K562 treated with DMSO at 1 percent for 4 hours (cell line): ENCODE results near the gene AASDH. TPM values are rescaled to one million over a fixed set of nuclear protein-coding genes. Genes with fewer than 3 reads are reported as not detected.

Experiments
- total RNA-seq: library from RNA; unstranded; fragments of 300-600 nt; gene quantifications from 2 replicates; pipeline ENCODE4 v1.2.3, GENCODE V29; 2022; ENCODE audit not compliant: insufficient read depth

AASDH gene, protein sequence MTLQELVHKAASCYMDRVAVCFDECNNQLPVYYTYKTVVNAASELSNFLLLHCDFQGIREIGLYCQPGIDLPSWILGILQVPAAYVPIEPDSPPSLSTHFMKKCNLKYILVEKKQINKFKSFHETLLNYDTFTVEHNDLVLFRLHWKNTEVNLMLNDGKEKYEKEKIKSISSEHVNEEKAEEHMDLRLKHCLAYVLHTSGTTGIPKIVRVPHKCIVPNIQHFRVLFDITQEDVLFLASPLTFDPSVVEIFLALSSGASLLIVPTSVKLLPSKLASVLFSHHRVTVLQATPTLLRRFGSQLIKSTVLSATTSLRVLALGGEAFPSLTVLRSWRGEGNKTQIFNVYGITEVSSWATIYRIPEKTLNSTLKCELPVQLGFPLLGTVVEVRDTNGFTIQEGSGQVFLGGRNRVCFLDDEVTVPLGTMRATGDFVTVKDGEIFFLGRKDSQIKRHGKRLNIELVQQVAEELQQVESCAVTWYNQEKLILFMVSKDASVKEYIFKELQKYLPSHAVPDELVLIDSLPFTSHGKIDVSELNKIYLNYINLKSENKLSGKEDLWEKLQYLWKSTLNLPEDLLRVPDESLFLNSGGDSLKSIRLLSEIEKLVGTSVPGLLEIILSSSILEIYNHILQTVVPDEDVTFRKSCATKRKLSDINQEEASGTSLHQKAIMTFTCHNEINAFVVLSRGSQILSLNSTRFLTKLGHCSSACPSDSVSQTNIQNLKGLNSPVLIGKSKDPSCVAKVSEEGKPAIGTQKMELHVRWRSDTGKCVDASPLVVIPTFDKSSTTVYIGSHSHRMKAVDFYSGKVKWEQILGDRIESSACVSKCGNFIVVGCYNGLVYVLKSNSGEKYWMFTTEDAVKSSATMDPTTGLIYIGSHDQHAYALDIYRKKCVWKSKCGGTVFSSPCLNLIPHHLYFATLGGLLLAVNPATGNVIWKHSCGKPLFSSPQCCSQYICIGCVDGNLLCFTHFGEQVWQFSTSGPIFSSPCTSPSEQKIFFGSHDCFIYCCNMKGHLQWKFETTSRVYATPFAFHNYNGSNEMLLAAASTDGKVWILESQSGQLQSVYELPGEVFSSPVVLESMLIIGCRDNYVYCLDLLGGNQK
- total RNA-seq = 4.7 and 5.7 TPM in 2 replicates

DNA sequence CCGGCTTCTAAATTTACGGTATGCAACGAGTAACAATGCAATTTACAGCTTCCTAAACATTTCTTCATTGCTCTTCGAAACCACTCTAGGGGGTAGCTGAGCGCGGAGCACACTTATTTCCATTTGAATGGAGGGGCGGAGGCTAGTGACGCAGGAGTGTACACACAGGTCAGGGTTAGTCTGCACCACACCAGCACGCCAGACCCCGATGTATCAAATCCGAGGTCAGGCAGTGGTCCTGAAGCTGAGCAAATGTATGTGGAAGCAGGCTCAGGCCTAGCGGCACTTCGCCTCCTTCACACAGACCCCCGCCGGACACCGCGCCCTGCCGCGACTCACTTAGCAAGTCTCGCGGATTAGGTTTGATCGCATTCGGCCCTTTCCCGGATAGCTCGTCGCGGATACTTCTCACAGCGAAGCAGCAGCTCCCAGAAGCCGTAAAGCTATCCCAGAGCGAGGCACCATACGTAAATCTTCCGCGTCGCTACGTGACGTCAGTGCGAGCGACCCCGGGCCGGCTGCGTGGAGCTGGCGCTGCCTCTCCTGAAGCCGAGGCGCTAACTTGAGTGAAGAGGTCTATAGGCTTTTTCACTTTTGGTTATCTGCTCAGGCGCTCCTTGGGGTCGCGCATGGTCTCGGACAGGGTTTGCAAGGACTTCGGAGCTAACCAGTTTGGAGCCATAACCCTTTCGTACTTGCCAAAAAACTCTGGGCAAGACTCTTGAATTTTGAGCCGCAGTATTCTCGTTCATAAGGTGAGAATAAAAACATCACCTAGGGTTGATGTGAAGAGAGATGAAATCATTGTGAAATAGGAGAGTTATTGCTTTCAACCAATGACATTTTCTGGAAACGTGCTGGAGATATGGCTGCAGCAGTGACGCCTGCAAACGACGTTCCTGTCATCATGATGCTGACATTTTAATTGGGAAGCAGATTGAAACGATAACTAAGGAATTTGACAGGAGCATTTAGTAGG, at the start of gene AASDH:
AASDH (minus strand) TSS at position 469 of the 979 bp plus-strand sequence. CDS start 3,192 bp downstream, outside the sequence.

DNA sequence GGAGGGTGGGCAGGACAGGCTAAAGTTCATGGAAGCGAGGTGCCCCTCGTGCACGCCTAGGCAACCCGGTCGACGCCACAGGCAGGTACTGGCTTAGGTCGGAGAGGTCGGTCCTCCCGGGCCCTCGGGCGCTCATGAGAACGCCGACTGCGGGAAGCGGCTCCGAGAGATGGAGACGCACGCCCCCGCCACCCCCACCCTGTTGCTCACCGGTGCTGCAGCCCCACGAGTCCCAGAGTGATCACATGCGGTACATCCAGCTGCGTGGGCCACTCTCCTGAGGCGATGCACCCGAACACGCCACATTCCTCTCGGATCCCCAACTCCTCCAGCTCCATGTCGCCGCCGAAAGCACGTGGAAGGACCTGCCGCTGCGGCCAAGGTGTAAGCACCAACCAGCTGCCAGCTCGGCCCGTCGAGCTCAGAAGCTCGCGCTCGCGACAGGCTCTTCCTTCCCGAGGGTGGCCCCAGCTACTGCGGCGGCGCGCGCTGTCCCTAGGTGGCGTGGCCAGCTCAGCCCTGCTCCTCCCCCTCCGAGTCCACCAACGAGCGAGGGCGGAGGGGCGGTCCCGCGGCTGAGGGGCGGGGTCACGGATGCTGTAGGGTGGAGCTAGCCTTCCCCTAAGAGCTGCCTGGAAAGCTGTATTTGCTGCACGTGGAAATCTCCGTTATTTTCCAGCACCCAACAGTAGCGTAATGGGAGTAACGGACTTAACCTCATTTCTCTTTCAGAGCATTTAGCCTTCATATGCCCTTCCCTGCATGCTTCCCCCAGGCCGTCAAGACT, 48.0 kb upstream of the AASDH start, which contains the start of gene PPAT:
PPAT (minus strand) TSS at position 476 of the 787 bp plus-strand sequence; CDS start at position 338, 138 bp downstream.

Other genes starting within 250 kb of the AASDH start
- 13.6 and 14.7 TPM in 2 replicates for gene PPAT, start 48.1 kb upstream of the AASDH start, total RNA-seq
- gene PAICS, start 48.8 kb upstream of the AASDH start, total RNA-seq = 97.0 and 110 TPM in 2 replicates
- gene SRP72, start 80.1 kb upstream of the AASDH start, total RNA-seq = 83.3 and 106 TPM in 2 replicates
- not detected in 2 replicates for gene ARL9, start 118.3 kb upstream of the AASDH start, total RNA-seq